ENCODE measurements around the gene FARP2.

DNA sequence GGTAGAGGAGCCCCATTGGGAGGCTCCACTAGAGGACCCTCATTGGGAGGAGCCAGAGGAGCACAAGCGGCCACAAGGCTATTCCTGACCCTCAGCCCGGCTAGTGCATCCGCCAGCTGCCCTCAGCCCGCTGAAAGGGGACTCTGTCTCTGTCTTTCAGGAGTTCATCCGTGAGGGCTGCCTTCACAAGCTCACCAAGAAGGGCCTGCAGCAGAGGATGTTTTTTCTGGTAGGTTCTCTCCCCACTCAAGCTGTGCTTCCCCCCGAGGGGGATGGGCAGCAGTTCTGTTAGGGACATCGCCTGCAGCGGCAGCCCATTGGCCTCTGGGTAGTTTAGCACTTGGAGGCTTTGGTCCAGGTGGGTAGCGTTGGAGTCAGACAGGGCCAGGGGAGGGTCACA, 127.2 kb downstream of the FARP2 start:
- TF ChIP-seq, protein P1, sequence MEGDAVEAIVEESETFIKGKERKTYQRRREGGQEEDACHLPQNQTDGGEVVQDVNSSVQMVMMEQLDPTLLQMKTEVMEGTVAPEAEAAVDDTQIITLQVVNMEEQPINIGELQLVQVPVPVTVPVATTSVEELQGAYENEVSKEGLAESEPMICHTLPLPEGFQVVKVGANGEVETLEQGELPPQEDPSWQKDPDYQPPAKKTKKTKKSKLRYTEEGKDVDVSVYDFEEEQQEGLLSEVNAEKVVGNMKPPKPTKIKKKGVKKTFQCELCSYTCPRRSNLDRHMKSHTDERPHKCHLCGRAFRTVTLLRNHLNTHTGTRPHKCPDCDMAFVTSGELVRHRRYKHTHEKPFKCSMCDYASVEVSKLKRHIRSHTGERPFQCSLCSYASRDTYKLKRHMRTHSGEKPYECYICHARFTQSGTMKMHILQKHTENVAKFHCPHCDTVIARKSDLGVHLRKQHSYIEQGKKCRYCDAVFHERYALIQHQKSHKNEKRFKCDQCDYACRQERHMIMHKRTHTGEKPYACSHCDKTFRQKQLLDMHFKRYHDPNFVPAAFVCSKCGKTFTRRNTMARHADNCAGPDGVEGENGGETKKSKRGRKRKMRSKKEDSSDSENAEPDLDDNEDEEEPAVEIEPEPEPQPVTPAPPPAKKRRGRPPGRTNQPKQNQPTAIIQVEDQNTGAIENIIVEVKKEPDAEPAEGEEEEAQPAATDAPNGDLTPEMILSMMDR (conservative IDR thresholded peaks at IDR 0.05 in 1 of 2, IDR thresholded peaks at IDR 0.05 in 1 of 2; ENCODE audit: low read depth in 1 of 2, low read length in 2 of 2) = no peak
- no peak for TF ChIP-seq EZH2 (IDR thresholded peaks at IDR 0.05; ENCODE audit: low read length, missing control alignments)
